ENCODE results near the gene TAAR6.

Gene TAAR6

GRCh38 chr6:132614554-132614953 lies 44.4 kb downstream of the TAAR6 start:
- Histone ChIP-seq H3K27me3 (ENCODE audit: insufficient read depth, poor library complexity, severe bottlenecking) (peaks cover 4% of the 10 kb centered on the region), H3K27ac (replicated peaks) (no peak overlapping the region), H3K4me3 (replicated peaks; ENCODE audit: insufficient read depth, low read length) (no peak overlapping the region)
- no peak for DNase-seq (ENCODE audit: low read depth in 1 of 2, low spot score in 1 of 2)
- TF ChIP-seq SPI1 (IDR thresholded peaks at IDR 0.05; ENCODE audit: borderline replicate concordance, low read depth) = no peak
- no peak for TF ChIP-seq GABPA (IDR thresholded peaks at IDR 0.05; ENCODE audit: low read depth)
- no peak for TF ChIP-seq REST (IDR thresholded peaks at IDR 0.05; ENCODE audit: insufficient replicate concordance, low read depth)
- TF ChIP-seq CTCF (IDR thresholded peaks at IDR 0.05; ENCODE audit: insufficient read depth, low read length) = no peak

GRCh38 chr6:132616677-132617076 lies 46.6 kb downstream of the TAAR6 start:
- no peak for TF ChIP-seq REST (IDR thresholded peaks at IDR 0.05; ENCODE audit: insufficient replicate concordance, low read depth)
- TF ChIP-seq SPI1 (IDR thresholded peaks at IDR 0.05; ENCODE audit: borderline replicate concordance, low read depth) = no peak
- no peak for TF ChIP-seq CTCF (IDR thresholded peaks at IDR 0.05; ENCODE audit: insufficient read depth, low read length)
- no peak for DNase-seq (ENCODE audit: low read depth in 1 of 2, low spot score in 1 of 2)
- no peak overlapping the region for H3K4me3 ChIP-seq (replicated peaks; ENCODE audit: insufficient read depth, low read length)
- no peak overlapping the region for H3K27ac ChIP-seq (replicated peaks)
- peaks cover 9% of the 10 kb centered on the region for H3K27me3 ChIP-seq (ENCODE audit: insufficient read depth, poor library complexity, severe bottlenecking)
